ENCODE data around the gene RHOC. TPM values are rescaled to one million over a fixed set of nuclear protein-coding genes. Genes with fewer than 3 reads are reported as not detected.

The RHOC gene
- total and polyA plus RNA-seq, 2 experiments from 2014 or later = 65.4 to 76.7 TPM

DNA sequence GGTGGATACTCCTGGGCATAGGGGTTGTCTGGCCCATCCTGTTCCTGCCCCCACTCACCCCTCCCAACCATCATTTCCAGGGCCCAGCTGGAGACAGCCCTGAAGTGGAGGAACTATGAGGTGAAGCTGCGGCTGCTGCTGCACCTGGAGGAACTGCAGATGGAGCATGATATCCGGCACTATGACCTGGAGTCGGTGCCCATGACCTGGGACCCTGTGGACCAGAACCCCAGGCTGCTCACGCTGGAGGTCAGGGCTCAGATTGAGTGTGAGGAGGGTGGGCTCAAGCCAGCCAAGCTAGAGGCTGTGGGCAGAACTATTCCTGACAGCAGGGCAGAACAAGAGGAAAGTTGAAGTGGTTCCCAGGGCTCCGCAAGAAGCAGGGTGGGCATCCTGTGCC is 14.2 kb downstream of the RHOC start (continued):
- TF ChIP-seq, protein P1, sequence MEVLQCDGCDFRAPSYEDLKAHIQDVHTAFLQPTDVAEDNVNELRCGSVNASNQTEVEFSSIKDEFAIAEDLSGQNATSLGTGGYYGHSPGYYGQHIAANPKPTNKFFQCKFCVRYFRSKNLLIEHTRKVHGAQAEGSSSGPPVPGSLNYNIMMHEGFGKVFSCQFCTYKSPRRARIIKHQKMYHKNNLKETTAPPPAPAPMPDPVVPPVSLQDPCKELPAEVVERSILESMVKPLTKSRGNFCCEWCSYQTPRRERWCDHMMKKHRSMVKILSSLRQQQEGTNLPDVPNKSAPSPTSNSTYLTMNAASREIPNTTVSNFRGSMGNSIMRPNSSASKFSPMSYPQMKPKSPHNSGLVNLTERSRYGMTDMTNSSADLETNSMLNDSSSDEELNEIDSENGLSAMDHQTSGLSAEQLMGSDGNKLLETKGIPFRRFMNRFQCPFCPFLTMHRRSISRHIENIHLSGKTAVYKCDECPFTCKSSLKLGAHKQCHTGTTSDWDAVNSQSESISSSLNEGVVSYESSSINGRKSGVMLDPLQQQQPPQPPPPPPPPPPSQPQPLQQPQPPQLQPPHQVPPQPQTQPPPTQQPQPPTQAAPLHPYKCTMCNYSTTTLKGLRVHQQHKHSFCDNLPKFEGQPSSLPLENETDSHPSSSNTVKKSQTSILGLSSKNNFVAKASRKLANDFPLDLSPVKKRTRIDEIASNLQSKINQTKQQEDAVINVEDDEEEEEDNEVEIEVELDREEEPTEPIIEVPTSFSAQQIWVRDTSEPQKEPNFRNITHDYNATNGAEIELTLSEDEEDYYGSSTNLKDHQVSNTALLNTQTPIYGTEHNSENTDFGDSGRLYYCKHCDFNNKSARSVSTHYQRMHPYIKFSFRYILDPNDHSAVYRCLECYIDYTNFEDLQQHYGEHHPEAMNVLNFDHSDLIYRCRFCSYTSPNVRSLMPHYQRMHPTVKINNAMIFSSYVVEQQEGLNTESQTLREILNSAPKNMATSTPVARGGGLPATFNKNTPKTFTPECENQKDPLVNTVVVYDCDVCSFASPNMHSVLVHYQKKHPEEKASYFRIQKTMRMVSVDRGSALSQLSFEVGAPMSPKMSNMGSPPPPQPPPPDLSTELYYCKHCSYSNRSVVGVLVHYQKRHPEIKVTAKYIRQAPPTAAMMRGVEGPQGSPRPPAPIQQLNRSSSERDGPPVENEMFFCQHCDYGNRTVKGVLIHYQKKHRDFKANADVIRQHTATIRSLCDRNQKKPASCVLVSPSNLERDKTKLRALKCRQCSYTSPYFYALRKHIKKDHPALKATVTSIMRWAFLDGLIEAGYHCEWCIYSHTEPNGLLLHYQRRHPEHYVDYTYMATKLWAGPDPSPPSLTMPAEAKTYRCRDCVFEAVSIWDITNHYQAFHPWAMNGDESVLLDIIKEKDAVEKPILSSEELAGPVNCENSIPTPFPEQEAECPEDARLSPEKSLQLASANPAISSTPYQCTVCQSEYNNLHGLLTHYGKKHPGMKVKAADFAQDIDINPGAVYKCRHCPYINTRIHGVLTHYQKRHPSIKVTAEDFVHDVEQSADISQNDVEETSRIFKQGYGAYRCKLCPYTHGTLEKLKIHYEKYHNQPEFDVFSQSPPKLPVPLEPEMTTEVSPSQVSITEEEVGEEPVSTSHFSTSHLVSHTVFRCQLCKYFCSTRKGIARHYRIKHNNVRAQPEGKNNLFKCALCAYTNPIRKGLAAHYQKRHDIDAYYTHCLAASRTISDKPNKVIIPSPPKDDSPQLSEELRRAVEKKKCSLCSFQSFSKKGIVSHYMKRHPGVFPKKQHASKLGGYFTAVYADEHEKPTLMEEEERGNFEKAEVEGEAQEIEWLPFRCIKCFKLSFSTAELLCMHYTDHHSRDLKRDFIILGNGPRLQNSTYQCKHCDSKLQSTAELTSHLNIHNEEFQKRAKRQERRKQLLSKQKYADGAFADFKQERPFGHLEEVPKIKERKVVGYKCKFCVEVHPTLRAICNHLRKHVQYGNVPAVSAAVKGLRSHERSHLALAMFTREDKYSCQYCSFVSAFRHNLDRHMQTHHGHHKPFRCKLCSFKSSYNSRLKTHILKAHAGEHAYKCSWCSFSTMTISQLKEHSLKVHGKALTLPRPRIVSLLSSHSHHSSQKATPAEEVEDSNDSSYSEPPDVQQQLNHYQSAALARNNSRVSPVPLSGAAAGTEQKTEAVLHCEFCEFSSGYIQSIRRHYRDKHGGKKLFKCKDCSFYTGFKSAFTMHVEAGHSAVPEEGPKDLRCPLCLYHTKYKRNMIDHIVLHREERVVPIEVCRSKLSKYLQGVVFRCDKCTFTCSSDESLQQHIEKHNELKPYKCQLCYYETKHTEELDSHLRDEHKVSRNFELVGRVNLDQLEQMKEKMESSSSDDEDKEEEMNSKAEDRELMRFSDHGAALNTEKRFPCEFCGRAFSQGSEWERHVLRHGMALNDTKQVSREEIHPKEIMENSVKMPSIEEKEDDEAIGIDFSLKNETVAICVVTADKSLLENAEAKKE (CRISPR knock-in tag; IDR thresholded peaks at IDR 0.05) = no peak
- TF ChIP-seq ETS1 (IDR thresholded peaks at IDR 0.05) = no peak
- no peak for TF ChIP-seq EZH2phosphoT487 (IDR thresholded peaks at IDR 0.05; ENCODE audit: unreplicated experiment)
- TF ChIP-seq STAT1 (IDR thresholded peaks at IDR 0.05; ENCODE audit: unreplicated experiment) = no peak
- no peak for TF ChIP-seq NANOG (IDR thresholded peaks at IDR 0.05; ENCODE audit: borderline replicate concordance)
- TF ChIP-seq JUNB (IDR thresholded peaks at IDR 0.05; ENCODE audit: unreplicated experiment) = no peak
- TF ChIP-seq ZNF114 (CRISPR knock-in tag; IDR thresholded peaks at IDR 0.05) = no peak
- TF ChIP-seq CREB1 (CRISPR knock-in tag; IDR thresholded peaks at IDR 0.05; ENCODE audit: low read depth) = no peak
- no peak for TF ChIP-seq EZH2 (IDR thresholded peaks at IDR 0.05; ENCODE audit: low read depth, unreplicated experiment)
- TF ChIP-seq, protein P2, sequence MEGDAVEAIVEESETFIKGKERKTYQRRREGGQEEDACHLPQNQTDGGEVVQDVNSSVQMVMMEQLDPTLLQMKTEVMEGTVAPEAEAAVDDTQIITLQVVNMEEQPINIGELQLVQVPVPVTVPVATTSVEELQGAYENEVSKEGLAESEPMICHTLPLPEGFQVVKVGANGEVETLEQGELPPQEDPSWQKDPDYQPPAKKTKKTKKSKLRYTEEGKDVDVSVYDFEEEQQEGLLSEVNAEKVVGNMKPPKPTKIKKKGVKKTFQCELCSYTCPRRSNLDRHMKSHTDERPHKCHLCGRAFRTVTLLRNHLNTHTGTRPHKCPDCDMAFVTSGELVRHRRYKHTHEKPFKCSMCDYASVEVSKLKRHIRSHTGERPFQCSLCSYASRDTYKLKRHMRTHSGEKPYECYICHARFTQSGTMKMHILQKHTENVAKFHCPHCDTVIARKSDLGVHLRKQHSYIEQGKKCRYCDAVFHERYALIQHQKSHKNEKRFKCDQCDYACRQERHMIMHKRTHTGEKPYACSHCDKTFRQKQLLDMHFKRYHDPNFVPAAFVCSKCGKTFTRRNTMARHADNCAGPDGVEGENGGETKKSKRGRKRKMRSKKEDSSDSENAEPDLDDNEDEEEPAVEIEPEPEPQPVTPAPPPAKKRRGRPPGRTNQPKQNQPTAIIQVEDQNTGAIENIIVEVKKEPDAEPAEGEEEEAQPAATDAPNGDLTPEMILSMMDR (conservative IDR thresholded peaks at IDR 0.05; ENCODE audit: low read depth in 2 of 2) = no peak
- no peak for TF ChIP-seq POLR2AphosphoS5 (IDR thresholded peaks at IDR 0.05; ENCODE audit: low read depth)

All from GM23338 (cell line).